Measurements from ENCODE around the gene KIF21A.

The KIF21A gene

DNA sequence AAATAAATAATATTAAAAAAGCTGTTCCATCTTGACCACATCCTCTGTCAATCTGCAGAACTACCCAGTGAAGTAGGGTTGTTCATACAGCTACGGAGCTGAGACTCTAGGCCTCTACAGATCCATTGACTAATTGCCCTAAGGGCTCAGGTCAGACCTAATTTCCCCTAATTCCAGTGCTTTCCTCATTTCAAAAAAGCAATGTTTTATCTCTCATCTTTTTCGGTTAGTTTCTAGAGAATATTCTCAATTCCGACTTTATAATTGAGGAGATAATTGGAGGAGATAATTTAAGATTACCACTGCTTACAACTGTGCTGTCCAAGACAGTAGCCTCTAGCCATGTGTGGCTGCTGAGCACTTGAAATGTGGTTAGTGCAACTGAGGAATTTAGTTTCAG, 167.1 kb downstream of the KIF21A start:
- no peak for DNase-seq (ENCODE audit: low read depth)

DNA sequence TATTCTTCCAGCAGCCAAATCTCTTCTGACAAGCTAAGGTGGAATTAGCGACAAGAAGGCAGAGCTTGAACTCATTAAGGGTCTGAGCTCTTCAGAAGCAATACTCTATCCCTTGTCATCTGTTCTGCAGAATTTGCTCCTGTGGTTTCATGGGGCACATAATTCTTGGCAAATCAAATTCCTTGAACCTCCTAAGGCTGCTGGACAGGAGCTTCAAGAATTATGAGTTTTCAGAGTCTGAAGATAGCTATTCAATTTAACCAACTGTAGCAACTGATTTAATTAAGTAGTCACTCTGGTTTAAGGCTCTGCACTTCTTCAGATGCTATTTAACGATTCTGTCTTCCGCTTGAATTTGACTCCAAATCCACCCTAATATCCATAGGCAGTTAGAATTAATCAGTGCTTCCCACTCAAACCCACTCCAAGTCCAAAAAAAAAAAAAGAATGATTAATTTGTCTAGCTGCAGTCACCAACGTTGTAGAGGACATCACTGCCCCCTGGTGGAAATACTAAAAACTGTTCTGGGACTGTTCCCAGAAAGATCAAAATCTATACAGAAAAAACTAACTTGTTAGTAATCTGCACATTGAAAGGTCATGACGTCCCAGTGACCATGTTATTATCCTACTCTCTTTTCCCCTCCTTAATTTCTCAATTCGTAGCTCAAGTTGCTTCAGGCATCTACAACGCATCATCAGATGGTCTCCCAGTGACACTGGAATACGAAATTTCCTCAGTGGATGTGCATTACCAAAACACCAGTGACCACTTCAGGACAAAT, 169.9 kb downstream of the KIF21A start:
- peak; percentile 16 for DNase-seq (ENCODE audit: low read depth)

DNA sequence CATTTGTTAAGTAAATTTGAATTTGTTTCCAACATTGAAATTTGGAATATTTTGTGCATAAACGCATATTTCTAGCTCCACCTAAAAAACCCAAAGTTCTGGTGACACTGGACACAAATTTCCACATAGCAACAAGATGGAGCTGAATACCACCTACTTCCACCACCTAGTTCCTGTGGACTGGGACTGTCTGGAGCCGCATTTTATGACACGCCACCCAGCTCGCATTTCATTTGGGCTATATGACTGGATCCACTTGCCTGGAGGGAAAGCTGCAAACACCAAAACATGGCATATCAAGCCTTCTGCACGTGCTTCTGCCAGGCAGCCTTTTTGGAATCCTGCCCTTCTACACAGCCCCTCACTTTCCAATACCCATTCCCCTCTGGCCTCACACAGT, 173.4 kb downstream of the KIF21A start:
- DNase-seq (ENCODE audit: low read depth), result no peak

DNA sequence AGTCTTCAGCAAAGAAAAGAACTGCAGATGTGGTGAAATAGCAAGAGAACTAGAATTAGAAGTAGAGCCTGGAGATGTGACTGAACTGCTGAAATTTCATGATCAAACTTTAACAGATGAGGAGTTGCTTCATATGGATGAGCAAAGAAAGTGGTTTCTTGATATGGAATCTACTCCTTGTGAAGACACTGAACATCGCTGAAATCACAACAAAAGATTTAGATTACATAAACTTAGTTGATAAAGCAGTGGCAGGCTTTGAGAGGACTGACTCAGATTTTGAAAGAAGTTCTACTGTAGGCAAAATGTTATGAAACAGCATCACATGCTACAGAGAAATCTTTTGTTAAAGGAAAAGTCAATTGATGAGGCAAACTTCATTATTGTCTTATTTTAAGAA, 175.0 kb downstream of the KIF21A start:
- DNase-seq (ENCODE audit: low read depth), result no peak

DNA sequence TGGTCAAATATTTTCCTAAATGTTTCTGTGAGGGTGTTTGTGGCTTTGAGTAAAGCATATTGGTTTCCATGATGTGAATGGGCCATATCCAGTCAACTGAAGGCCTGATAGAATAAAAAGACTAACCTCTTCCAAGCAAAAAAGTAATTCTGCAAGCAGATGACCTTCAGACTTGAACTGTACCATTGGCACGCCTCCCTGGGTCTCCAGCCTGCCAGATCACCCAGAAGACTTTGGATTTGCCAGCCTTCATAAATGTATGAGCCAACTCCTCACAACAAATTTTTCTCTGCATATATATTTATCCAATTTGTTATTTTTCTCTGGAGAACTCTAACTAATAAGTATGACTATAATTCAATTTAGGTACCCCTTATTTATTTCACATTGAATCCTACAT, 190.3 kb downstream of the KIF21A start:
- DNase-seq (ENCODE audit: low read depth), result no peak

All from fibroblast of gingiva (primary cell).